Hindlimb muscle (tissue), 1 donor: ENCODE measurements around the gene BORCS5. TPM values are rescaled to one million over a fixed set of nuclear protein-coding genes. Genes with fewer than 3 reads are reported as not detected.
"Not testable (repeated sequence)": the region's sequence is repeated elsewhere in the genome, so short reads cannot be mapped to it uniquely, and the experiment has no call there.

ENCODE experiments used
- DNase-seq: peaks from one replicate; pipeline ENCODE4 v3.0.0-alpha.2; 2013
- polyA plus RNA-seq: library from polyadenylated mRNA; unstranded; fragments of 120-200 nt; gene quantifications from one replicate; pipeline ENCODE4 v1.2.1, GENCODE V29; 2013; ENCODE audit not compliant: insufficient read length

Gene BORCS5
- polyA plus RNA-seq, 1 donor, result 8.4 TPM

GRCh38 chr12:12466157-12466556 lies 109.3 kb downstream of the BORCS5 start:
- DNase-seq, result no peak

GRCh38 chr12:12467264-12467663 lies 110.4 kb downstream of the BORCS5 start:
- no peak for DNase-seq

GRCh38 chr12:12467688-12468261 lies 110.9 kb downstream of the BORCS5 start:
- no peak for DNase-seq

GRCh38 chr12:12468575-12468974 lies 111.7 kb downstream of the BORCS5 start:
- DNase-seq, result no peak

GRCh38 chr12:12469386-12469785 lies 112.5 kb downstream of the BORCS5 start:
- DNase-seq, result no peak

- DNase-seq, result no peak
Observed at GRCh38 chr12:12470751-12471306, 114.0 kb downstream of the BORCS5 start.

GRCh38 chr12:12471982-12472961 lies 115.4 kb downstream of the BORCS5 start:
- DNase-seq, result not testable (repeated sequence)

GRCh38 chr12:12473223-12473622 lies 116.3 kb downstream of the BORCS5 start:
- DNase-seq, result no peak

- DNase-seq, result no peak
Observed at GRCh38 chr12:12474471-12474928, 117.6 kb downstream of the BORCS5 start.

GRCh38 chr12:12474931-12475795 lies 118.3 kb downstream of the BORCS5 start:
- no peak for DNase-seq

- DNase-seq, result peak; percentile 45
Observed at GRCh38 chr12:12476857-12477531, 120.1 kb downstream of the BORCS5 start.

- no peak for DNase-seq
Observed at GRCh38 chr12:12477532-12477890, 120.6 kb downstream of the BORCS5 start.

GRCh38 chr12:12480074-12480473 lies 123.2 kb downstream of the BORCS5 start:
- DNase-seq, result no peak

- DNase-seq, result no peak
Observed at GRCh38 chr12:12481631-12482030, 124.8 kb downstream of the BORCS5 start.

- no peak for DNase-seq
Observed at GRCh38 chr12:12482150-12482761, 125.4 kb downstream of the BORCS5 start.

- DNase-seq, result no peak
Observed at GRCh38 chr12:12482959-12483358, 126.1 kb downstream of the BORCS5 start.

- no peak for DNase-seq
Observed at GRCh38 chr12:12483438-12483837, 126.6 kb downstream of the BORCS5 start.

- no peak for DNase-seq
Observed at GRCh38 chr12:12486661-12487240, 129.9 kb downstream of the BORCS5 start.

GRCh38 chr12:12487490-12487889 lies 130.6 kb downstream of the BORCS5 start:
- no peak for DNase-seq

GRCh38 chr12:12488296-12488695 lies 131.4 kb downstream of the BORCS5 start:
- no peak for DNase-seq
